Liver (tissue), 9 donors: ENCODE results near the gene GOLGA2. TPM values are rescaled to one million over a fixed set of nuclear protein-coding genes. Genes with fewer than 3 reads are reported as not detected.

Experiments
- DNase-seq: peaks from one replicate; pipeline ENCODE4 v3.0.0-alpha.2; 2017; ENCODE audit warnings: low spot score
- H3K27ac ChIP-seq, 2 donors: one replicate each; pipeline ENCODE4 v1.7.0; 2013; ENCODE audit warnings: inconsistent platforms in 2 of 2, low read length in 2 of 2, control low read depth in 1 of 2, low read depth in 1 of 2, mild to moderate bottlenecking in 1 of 2
- H3K27me3 ChIP-seq, 4 donors: one replicate each; pipeline versions ENCODE4 v1.6.1 to v1.7.0; 2013; ENCODE audit warnings: low read length in 3 of 4, inconsistent platforms in 1 of 4, mild to moderate bottlenecking in 1 of 4, moderate library complexity in 1 of 4; ENCODE audit not compliant: control insufficient read depth in 4 of 4, insufficient read depth in 4 of 4
- H3K36me3 ChIP-seq, 4 donors: one replicate each; pipeline versions ENCODE4 v1.6.1 to v1.7.0; 2013; ENCODE audit warnings: low read length in 3 of 4, mild to moderate bottlenecking in 3 of 4, low read depth in 1 of 4, moderate library complexity in 1 of 4; ENCODE audit not compliant: control insufficient read depth in 4 of 4, insufficient read depth in 3 of 4
- H3K4me1 ChIP-seq, 4 donors: one replicate each; pipeline versions ENCODE4 v1.6.1 to v1.7.0; 2013; ENCODE audit warnings: low read length in 3 of 4, mild to moderate bottlenecking in 3 of 4, moderate library complexity in 1 of 4; ENCODE audit not compliant: control insufficient read depth in 4 of 4, insufficient read depth in 4 of 4
- H3K4me3 ChIP-seq, 3 donors: one replicate each; pipeline versions ENCODE4 v1.6.1 to v1.7.0; 2013; ENCODE audit warnings: low read length in 3 of 3, control low read depth in 1 of 3, low read depth in 1 of 3, mild to moderate bottlenecking in 1 of 3
- H3K9ac ChIP-seq, 2 donors: one replicate each; pipeline ENCODE4 v1.7.0; 2013; ENCODE audit warnings: low read length in 2 of 2, mild to moderate bottlenecking in 2 of 2, moderate library complexity in 2 of 2, control low read depth in 1 of 2, low read depth in 1 of 2
- H3K9me3 ChIP-seq, 4 donors: one replicate each; pipeline versions ENCODE4 v1.6.1 to v1.7.0; 2013; ENCODE audit warnings: low read length in 3 of 4; ENCODE audit not compliant: control insufficient read depth in 4 of 4
- ATF3 ChIP-seq: IDR thresholded peaks from 2 replicates; pipeline ENCODE4 v1.6.1; 2016; ENCODE audit warnings: antibody characterized with exemption
- EGR1 ChIP-seq, 2 donors: IDR thresholded peaks; 2 replicates each; pipeline ENCODE4 v1.6.1; 2016 to 2018; ENCODE audit warnings: antibody characterized with exemption in 2 of 2, low read depth in 2 of 2
- FOXA1 ChIP-seq: IDR thresholded peaks from 2 replicates; pipeline ENCODE4 v1.6.1; 2016; ENCODE audit warnings: antibody characterized with exemption
- FOXA2 ChIP-seq: IDR thresholded peaks from 2 replicates; pipeline ENCODE4 v1.6.1; 2016; ENCODE audit warnings: antibody characterized with exemption
- HNF4A ChIP-seq, 2 donors: conservative IDR thresholded peaks; 2 replicates each; pipeline ENCODE4 v1.6.1; 2016; ENCODE audit warnings: antibody characterized with exemption in 2 of 2, mild to moderate bottlenecking in 2 of 2
- HNF4G ChIP-seq: IDR thresholded peaks from 2 replicates; pipeline ENCODE4 v1.6.1; 2016; ENCODE audit warnings: antibody characterized with exemption
- JUND ChIP-seq, 2 donors: IDR thresholded peaks; 2 replicates each; pipeline ENCODE4 v1.6.1; 2016; ENCODE audit warnings: antibody characterized with exemption in 2 of 2
- MAX ChIP-seq: IDR thresholded peaks from 2 replicates; pipeline ENCODE4 v1.6.1; 2016; ENCODE audit warnings: antibody characterized with exemption
- NR2F2 ChIP-seq: IDR thresholded peaks from 2 replicates; pipeline ENCODE4 v1.6.1; 2016; ENCODE audit warnings: antibody characterized with exemption
- REST ChIP-seq: IDR thresholded peaks from 2 replicates; pipeline ENCODE4 v1.6.1; 2016; ENCODE audit warnings: antibody characterized with exemption, mild to moderate bottlenecking
- SP1 ChIP-seq: IDR thresholded peaks from 2 replicates; pipeline ENCODE4 v1.6.1; 2018; ENCODE audit warnings: antibody characterized with exemption, mild to moderate bottlenecking
- TAF1 ChIP-seq: conservative IDR thresholded peaks from 2 replicates; pipeline ENCODE4 v1.6.1; 2016; ENCODE audit warnings: antibody characterized with exemption, mild to moderate bottlenecking
- YY1 ChIP-seq: IDR thresholded peaks from 2 replicates; pipeline ENCODE4 v1.6.1; 2016; ENCODE audit warnings: antibody characterized with exemption, mild to moderate bottlenecking
- ZBTB33 ChIP-seq: IDR thresholded peaks from 2 replicates; pipeline ENCODE4 v1.6.1; 2016; ENCODE audit warnings: antibody characterized with exemption
- WGBS: extraction: QIAGEN DNeasy Blood & Tissue Kit; methylation state at CpG from one replicate; pipeline ENCODE4 v1.1.7; 2013; 5-methylcytosine and 5-hydroxymethylcytosine counted together
- polyA plus RNA-seq, 2 donors: library from polyadenylated mRNA; stranded (reverse) in 1 of 2; unstranded in 1 of 2; fragments of 200-250 nt in 1 of 2; fragments of >200 nt in 1 of 2; fragmentation: Nextera tagmentation in 1 of 2; extraction: Ambion mirVana in 1 of 2; gene quantifications; one replicate each; pipeline versions ENCODE4 v1.2.1 to v1.2.3, GENCODE V29; 2013 to 2015
- total RNA-seq, 2 donors: library from RNA; depleted of rRNA; stranded (reverse); fragments of >200 nt; gene quantifications; one replicate each; pipeline ENCODE4 v1.2.3, GENCODE V29; 2014
- donor health status: healthy.
- donor health status: healthy.
- donor health status: healthy.
- donor health status: healthy.
- donor health status: healthy.

GOLGA2 gene
- total and polyA plus RNA-seq, 4 donors = 14.4 to 45.7 (median 27.9) TPM

GRCh38 chr9:128292009-128292408 lies 16.2 kb upstream of the GOLGA2 start:
- Histone ChIP-seq H3K4me3 (no peak overlapping the region), H3K27ac (no peak overlapping the region), H3K27me3 (no peaks in the 10 kb centered on the region), H3K36me3 (peaks cover 2 to 11% (median 3%) of the 10 kb centered on the region in 4 donors), H3K4me1 (peaks cover 2 to 15% (median 11%) of the 10 kb centered on the region in 4 donors), H3K9me3 (no peaks in the 10 kb centered on the region), H3K9ac (no peak overlapping the region)
- DNase-seq = no peak
- no peak for TF ChIP-seq SP1
- no peak for TF ChIP-seq TAF1
- no peak for TF ChIP-seq NR2F2
- TF ChIP-seq ATF3 = no peak
- no peak for TF ChIP-seq HNF4A (conservative IDR thresholded peaks at IDR 0.05)
- no peak for TF ChIP-seq FOXA2
- WGBS = 96% methylated on average over 3 of the region's 3 CpGs

- WGBS = 90% methylated on average over 11 of the region's 11 CpGs
- no peak for DNase-seq
- H3K4me1 ChIP-seq = no peaks in the 10 kb centered on the region
- peaks cover 5 to 27% (median 10%) of the 10 kb centered on the region in 4 donors for H3K36me3 ChIP-seq
- H3K9me3 ChIP-seq = no peaks in the 10 kb centered on the region
- no peaks in the 10 kb centered on the region for H3K27me3 ChIP-seq
- TF ChIP-seq NR2F2 (no peak), JUND (IDR thresholded peaks at IDR 0.05) (no peak), ZBTB33 (no peak), YY1 (no peak), EGR1 (IDR thresholded peaks at IDR 0.05; ENCODE audit: low read depth in 2 of 2) (no peak), REST (no peak), HNF4G (no peak), ATF3 (no peak), FOXA1 (no peak), MAX (no peak)
- H3K27ac ChIP-seq = no peak overlapping the region
- no peak overlapping the region for H3K9ac ChIP-seq
- H3K4me3 ChIP-seq = no peak overlapping the region
Observed at GRCh38 chr9:128288273-128289004, 12.6 kb upstream of the GOLGA2 start.
